Lung (tissue), 12 donors: ENCODE results near the gene ADAMTS3. TPM values are rescaled to one million over a fixed set of nuclear protein-coding genes. Genes with fewer than 3 reads are reported as not detected.

Experiments
- ATAC-seq: fragments of 200-7000 bp; cut with Tn5 transposase; one replicate; pipeline ENCODE4 v1.9.1; 2020; ENCODE audit warnings: moderate number of reproducible peaks; ENCODE audit not compliant: insufficient read depth, low FRiP score
- DNase-seq, 3 donors: peaks; one replicate each; pipeline ENCODE4 v3.0.0-alpha.2; 2013 to 2017
- H3K27ac ChIP-seq, 2 donors: one replicate each; pipeline ENCODE4 v1.5.1; 2013; ENCODE audit warnings: mild to moderate bottlenecking in 2 of 2, moderate library complexity in 2 of 2, control low read depth in 1 of 2, inconsistent platforms in 1 of 2, low read depth in 1 of 2, low read length in 1 of 2
- H3K27me3 ChIP-seq, 3 donors: one replicate each; pipeline ENCODE4 v1.5.1; 2013; ENCODE audit warnings: low read length in 2 of 3; ENCODE audit not compliant: control insufficient read depth in 3 of 3, insufficient read depth in 3 of 3
- H3K36me3 ChIP-seq, 4 donors: one replicate each; pipeline ENCODE4 v1.5.1; 2013; ENCODE audit warnings: low read length in 4 of 4, mild to moderate bottlenecking in 1 of 4, moderate library complexity in 1 of 4; ENCODE audit not compliant: control insufficient read depth in 4 of 4, insufficient read depth in 4 of 4
- H3K4me1 ChIP-seq, 5 donors: one replicate each; pipeline ENCODE4 v1.5.1; 2013; ENCODE audit warnings: low read length in 5 of 5, mild to moderate bottlenecking in 2 of 5, moderate library complexity in 1 of 5; ENCODE audit not compliant: control insufficient read depth in 5 of 5, insufficient read depth in 5 of 5
- H3K4me3 ChIP-seq: one replicate; pipeline ENCODE4 v1.5.1; 2013; ENCODE audit warnings: mild to moderate bottlenecking, control low read depth, moderate library complexity
- H3K9ac ChIP-seq, 2 donors: one replicate each; pipeline ENCODE4 v1.5.1; 2013; ENCODE audit warnings: low read length in 2 of 2, control low read depth in 1 of 2; ENCODE audit not compliant: insufficient read depth in 1 of 2
- H3K9me3 ChIP-seq, 4 donors: one replicate each; pipeline ENCODE4 v1.5.1; 2013; ENCODE audit warnings: low read length in 3 of 4, mild to moderate bottlenecking in 1 of 4, moderate library complexity in 1 of 4; ENCODE audit not compliant: control insufficient read depth in 4 of 4, insufficient read depth in 3 of 4
- CTCF ChIP-seq: IDR thresholded peaks from 2 replicates; pipeline ENCODE4 v1.5.1; 2012; ENCODE audit warnings: mild to moderate bottlenecking; ENCODE audit errors: control extremely low read depth, extremely low read depth
- WGBS, 2 donors: extraction: QIAGEN DNeasy Blood & Tissue Kit; methylation state at CpG; one replicate each; pipeline ENCODE4 v1.1.7; 2013; 5-methylcytosine and 5-hydroxymethylcytosine counted together
- polyA plus RNA-seq, 2 donors: library from polyadenylated mRNA; stranded (reverse); fragments of 200-250 nt; gene quantifications; one replicate each; pipeline ENCODE4 v1.2.1, GENCODE V29; 2013
- total RNA-seq, 2 donors: library from RNA; depleted of rRNA in 1 of 2; stranded (reverse); fragments of >200 nt in 1 of 2; gene quantifications; one replicate each; pipeline ENCODE4 v1.2.1, GENCODE V29; 2014 to 2021
- donor health status: control.
- donor health status: control.
- donor health status: Bipolar disorder and iron deficiency.
- donor health status: healthy.
- donor health status: DM: yes; HTN: yes; CAD: no.

The ADAMTS3 gene
- total and polyA plus RNA-seq, 4 donors, result 1.1 to 12.9 (median 2.1) TPM

DNA sequence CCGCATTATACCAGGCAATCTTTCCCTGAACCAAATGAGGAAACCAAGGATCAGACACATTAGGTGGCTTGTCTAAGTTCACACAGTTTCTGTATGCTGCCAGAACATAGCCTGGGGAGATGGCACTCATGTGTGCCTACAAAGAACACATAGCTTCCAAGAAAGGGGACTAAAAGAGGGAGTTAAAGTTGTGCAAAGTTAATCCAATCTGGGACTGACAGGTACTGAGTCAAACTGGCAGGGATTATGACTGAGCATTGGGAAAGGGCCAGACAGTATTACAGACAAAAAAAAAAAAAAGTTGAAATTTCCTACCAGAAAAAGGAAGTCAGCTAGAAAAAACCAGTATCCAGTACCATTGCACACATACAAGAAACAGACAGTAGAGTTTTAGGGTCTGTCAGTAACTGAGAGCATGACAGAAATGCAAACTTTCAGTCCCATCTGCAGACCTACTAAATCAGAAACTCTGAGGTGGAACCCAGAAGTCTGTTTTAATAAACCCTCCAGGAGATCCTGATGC is 37.2 kb downstream of the ADAMTS3 start:
- Histone ChIP-seq H3K9me3 (no peaks in the 10 kb centered on the region), H3K27me3 (no peaks in the 10 kb centered on the region), H3K27ac (no peak overlapping the region), H3K4me1 (peaks cover 0 to 4% (median 0%) of the 10 kb centered on the region in 5 donors), H3K9ac (no peak overlapping the region), H3K36me3 (no peaks in the 10 kb centered on the region), H3K4me3 (no peak overlapping the region)
- ATAC-seq (no peak), DNase-seq (no peak)
- TF ChIP-seq CTCF, result no peak
- WGBS, 2 donors, result 97 to 99% methylated on average over 1 of the region's 1 CpG

DNA sequence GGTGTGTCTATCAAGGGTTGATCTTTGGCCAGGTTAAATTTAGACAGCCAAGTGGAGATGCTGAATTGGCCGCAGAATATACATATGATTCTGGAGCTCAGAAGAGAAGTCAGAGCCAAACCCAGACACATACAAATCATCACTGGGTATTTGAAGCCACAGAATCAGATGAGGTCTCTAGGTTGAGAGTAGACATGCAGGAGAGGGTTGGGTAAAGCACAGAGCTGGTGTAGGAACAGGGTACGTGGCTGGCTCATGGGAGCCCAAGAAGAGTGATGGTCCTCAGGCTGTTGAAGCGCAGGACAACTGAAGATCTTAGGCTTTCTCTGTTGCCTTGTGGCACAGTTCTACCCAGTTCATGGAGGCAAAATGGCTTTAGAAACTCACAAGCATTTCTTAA is 37.7 kb downstream of the ADAMTS3 start:
- H3K9ac ChIP-seq, result no peak overlapping the region
- no peak overlapping the region for H3K4me3 ChIP-seq
- TF ChIP-seq CTCF, result no peak
- peaks cover 0 to 4% (median 0%) of the 10 kb centered on the region in 5 donors for H3K4me1 ChIP-seq
- no peaks in the 10 kb centered on the region for H3K27me3 ChIP-seq
- no peaks in the 10 kb centered on the region for H3K9me3 ChIP-seq
- no peaks in the 10 kb centered on the region for H3K36me3 ChIP-seq
- ATAC-seq, result no peak
- WGBS, 2 donors, result 95 to 98% methylated on average over 3 of the region's 3 CpGs
- H3K27ac ChIP-seq, result no peak overlapping the region
- no peak for DNase-seq

DNA sequence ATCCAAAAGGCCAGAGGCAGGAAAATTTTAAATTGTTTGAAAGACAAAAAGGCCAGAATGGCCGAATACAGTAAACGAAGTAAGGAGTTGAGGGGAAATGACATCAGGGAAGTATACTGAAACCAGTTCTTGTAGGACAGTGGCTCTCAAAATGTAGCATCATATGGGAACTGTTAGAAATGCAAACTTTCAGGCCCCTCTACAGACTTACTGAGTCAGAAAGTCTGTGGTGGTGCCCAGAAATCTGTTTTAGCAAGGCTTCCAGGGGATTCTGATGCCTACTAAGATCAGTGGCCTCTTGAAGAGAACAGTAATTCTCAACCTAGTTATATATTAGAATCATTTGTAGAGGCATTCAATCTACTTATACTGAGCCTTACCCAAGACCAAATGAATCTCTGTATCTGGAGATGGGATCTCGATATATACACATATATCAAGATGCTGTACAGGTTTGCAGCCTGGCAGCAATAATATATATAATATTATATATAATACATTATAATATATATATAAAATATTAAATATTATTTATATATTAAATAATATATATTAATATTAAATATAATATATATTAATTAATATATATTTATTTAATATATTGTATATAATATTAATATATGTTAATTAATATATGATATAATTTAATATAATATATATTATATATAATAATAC is 39.7 kb downstream of the ADAMTS3 start:
- Histone ChIP-seq H3K36me3 (no peaks in the 10 kb centered on the region), H3K4me1 (peaks cover 0 to 8% (median 4%) of the 10 kb centered on the region in 5 donors), H3K9me3 (no peaks in the 10 kb centered on the region), H3K27ac (no peak overlapping the region), H3K4me3 (no peak overlapping the region), H3K27me3 (no peaks in the 10 kb centered on the region), H3K9ac (no peak overlapping the region)
- no peak for TF ChIP-seq CTCF
- 97 to 98% methylated on average over 3 of the region's 3 CpGs for WGBS, 2 donors
- DNase-seq (no peak), ATAC-seq (no peak)
